ENCODE data around the gene ACD. TPM values are rescaled to one million over a fixed set of nuclear protein-coding genes. Genes with fewer than 3 reads are reported as not detected.

Gene ACD
- total and polyA plus RNA-seq, 12 donors: 6.9 to 15.0 (median 8.6) TPM

- Histone ChIP-seq H3K36me3 (peaks cover 0 to 42% (median 0%) of the 10 kb centered on the region in 9 donors), H3K4me3 (no peak overlapping the region), H3K27me3 (no peaks in the 10 kb centered on the region), H3K9me3 (no peaks in the 10 kb centered on the region), H3K4me1 (peaks cover 17 to 38% (median 32%) of the 10 kb centered on the region in 9 donors), H3K27ac (no peak overlapping the region)
- ATAC-seq (no peak), DNase-seq (peak in 1 of 2 donors; percentile 15)
- 92 to 94% methylated on average over 34 of the region's 34 CpGs for WGBS, 2 donors
- intact Hi-C loops (cut with DNase I): loop anchor here in 2 of 10 donors (2.0 to 10.0 kb wide), 4 partner anchors 99 to 167 kb away; partner anchors contain the start of gene CTCF (in 2 of the 2)
- TF ChIP-seq CTCF (IDR thresholded peaks at IDR 0.05): no peak
Observed at GRCh38 chr16:67661886-67662652, 2.0 kb upstream of the ACD start.

- ATAC-seq: no peak
- Histone ChIP-seq H3K36me3 (peaks cover 0 to 44% (median 0%) of the 10 kb centered on the region in 9 donors), H3K4me3 (peak overlapping the region; percentile 6 to 95 (median 82)), H3K9me3 (no peaks in the 10 kb centered on the region), H3K27ac (peak overlapping the region; percentile 60 to 97 (median 82)), H3K4me1 (peaks cover 17 to 34% (median 28%) of the 10 kb centered on the region in 9 donors), H3K27me3 (peaks cover 0 to under 1% (median 0%) of the 10 kb centered on the region in 7 donors)
- 13 to 17% methylated on average over 38 to 39 of the region's 39 CpGs for WGBS, 2 donors
- no peak for TF ChIP-seq CTCF (IDR thresholded peaks at IDR 0.05)
- DNase-seq: peak in 1 of 2 donors; percentile 22
- intact Hi-C loops (cut with DNase I): loop anchor here in 2 of 10 donors (2.0 to 10.0 kb wide), 4 partner anchors 98 to 166 kb away; partner anchors contain the start of gene CTCF (in 2 of the 2)
Observed at GRCh38 chr16:67661101-67661761, 1.2 kb upstream of the ACD start.

- H3K4me3 ChIP-seq: peak within 1 kb of the TSS; percentile 60 to 95 (median 82)
- peaks cover 0 to 44% (median 0%) of the 10 kb centered on the region in 9 donors for H3K36me3 ChIP-seq
- ATAC-seq (peak; percentile 81 to 97 (median 92)), DNase-seq (peak; percentile 95 to 96)
- no peaks in the 10 kb centered on the region for H3K9me3 ChIP-seq
- peak within 1 kb of the TSS; percentile 77 to 97 (median 90) for H3K27ac ChIP-seq
- TF ChIP-seq CTCF (IDR thresholded peaks at IDR 0.05): no peak
- intact Hi-C loops (cut with DNase I): loop anchor here in 3 of 10 donors (1.0 to 10.0 kb wide), 5 partner anchors 98 to 166 kb away; partner anchors contain the start of gene CTCF (in 3 of the 3)
- peaks cover 14 to 28% (median 21%) of the 10 kb centered on the region in 9 donors for H3K4me1 ChIP-seq
- WGBS, 2 donors: 0 to 1% methylated on average over 48 of the region's 48 CpGs
- H3K27me3 ChIP-seq: peaks cover 0 to 6% (median 0%) of the 10 kb centered on the region in 7 donors
Observed at GRCh38 chr16:67660564-67661028, 536 bp upstream of the ACD start, which contains the start of gene PARD6A. Gene PARD6A (plus strand): TSS chr16:67660960. CDS start chr16:67661039, 79 bp downstream.
